ENCODE data around the gene RABGGTB.
"Not testable (repeated sequence)": the region's sequence is repeated elsewhere in the genome, so short reads cannot be mapped to it uniquely, and the experiment has no call there.

RABGGTB gene

DNA sequence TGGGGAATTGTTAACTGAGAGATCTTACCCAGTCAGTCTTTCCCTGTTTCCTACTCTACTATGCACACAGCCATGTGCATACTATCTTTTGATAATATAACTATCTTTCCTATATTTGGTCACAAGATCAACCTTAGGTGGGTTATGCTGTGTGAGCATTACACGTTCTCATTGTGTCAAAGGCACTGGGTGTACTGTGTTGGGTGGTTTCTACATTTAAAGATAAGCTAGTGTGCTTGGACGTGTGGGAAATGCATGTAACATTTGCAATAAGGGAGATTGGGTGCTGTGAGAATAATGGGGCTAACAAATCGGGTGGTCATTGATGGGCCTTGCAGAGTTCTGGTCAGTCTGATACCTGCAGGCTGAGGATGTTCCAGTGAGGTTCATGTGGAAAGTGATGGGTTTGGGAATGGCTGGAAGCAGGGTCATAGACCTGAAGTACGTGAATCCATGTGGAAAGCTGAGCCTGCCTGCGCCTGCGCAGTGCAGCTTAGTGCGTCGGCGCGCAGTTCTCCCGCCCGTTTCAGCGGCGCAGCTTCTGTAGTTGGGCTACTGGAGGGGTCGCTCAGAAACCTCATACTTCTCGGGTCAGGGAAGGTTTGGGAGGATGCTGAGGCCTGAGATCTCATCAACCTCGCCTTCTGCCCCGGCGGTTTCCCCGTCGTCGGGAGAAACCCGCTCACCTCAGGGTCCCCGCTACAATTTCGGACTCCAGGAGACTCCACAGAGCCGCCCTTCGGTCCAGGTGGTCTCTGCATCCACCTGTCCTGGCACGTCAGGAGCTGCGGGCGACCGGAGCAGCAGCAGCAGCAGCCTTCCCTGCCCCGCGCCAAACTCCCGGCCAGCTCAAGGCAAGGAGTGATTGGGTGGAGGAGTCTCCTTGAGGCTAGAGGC, 10.6 kb downstream of the RABGGTB start, which contains the start of gene MSH4:
TSS of gene MSH4 (plus strand) at position 507 of the 897 bp plus-strand sequence. CDS start at position 611, 104 bp downstream.
- DNase-seq = no peak

GRCh38 chr1:75797273-75797588, 11.2 kb downstream of the RABGGTB start:
- no peak for DNase-seq

- no peak for DNase-seq
These were observed 11.7 kb downstream of the RABGGTB start for GRCh38 chr1:75797606-75798216.

GRCh38 chr1:75801480-75801879, 15.4 kb downstream of the RABGGTB start:
- DNase-seq = not testable (repeated sequence)

- no peak for DNase-seq
These were observed 22.9 kb downstream of the RABGGTB start for GRCh38 chr1:75808921-75809320.

GRCh38 chr1:75810113-75810512, 24.1 kb downstream of the RABGGTB start:
- not testable (repeated sequence) for DNase-seq

DNA sequence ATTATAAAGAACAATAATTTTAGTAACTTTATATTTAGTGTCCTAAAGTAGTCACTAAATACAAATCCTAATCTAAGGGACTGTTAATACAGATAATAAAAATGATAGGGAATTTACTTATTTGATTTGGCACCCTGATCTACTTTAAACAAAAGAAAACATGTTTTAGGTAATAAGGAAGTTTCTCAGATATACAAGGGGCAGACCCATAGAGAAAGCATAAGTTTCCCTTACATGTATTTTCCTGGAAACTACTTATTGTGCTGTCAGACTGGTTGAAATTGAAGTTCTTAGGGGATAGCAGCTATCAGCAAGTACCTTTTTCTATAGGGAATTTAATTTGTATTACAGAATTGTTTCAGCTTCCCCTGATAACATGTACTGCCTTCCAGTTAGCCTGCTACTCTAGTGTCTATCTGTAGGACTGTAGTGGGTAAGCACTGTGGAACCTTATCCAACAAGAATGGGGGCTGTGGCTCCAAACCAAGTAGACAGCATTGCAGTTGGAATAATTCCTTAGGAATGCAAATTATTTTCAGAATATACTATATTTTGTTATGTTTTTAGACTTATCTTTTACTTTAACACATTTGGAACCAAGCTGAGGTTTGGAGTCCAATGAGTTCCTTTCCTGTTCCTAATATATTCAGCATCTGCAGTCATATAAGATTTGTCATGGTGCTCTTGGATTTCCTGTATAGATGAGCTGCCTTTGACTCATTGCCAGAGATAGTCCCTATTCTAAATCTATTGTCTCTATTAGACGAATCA, 25.3 kb downstream of the RABGGTB start:
- DNase-seq = no peak

DNA sequence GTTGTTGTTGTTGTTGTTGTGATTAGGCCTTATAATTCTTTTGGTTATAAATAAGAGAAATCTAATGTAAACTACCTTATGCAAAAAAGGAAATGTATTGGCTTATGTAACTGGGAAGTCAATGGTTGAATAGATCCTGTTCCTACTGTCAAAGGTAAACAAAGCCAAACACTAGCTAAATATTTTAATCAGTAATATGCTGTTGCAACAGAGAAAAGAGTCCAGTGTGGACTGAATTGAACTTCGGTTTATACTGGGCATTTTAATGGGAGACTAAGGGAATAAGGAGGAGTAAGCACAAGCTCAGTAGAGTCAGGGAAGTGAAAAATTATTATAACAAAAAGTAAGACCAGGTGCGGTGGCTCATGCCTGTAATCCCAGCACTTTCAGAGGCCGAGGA, 26.0 kb downstream of the RABGGTB start:
- DNase-seq = no peak

- DNase-seq = not testable (repeated sequence)
These were observed 37.5 kb downstream of the RABGGTB start for GRCh38 chr1:75823596-75823995.

- peak; percentile 13 for DNase-seq
These were observed 50.6 kb downstream of the RABGGTB start for GRCh38 chr1:75836528-75837100.

- peak; percentile 22 for DNase-seq
These were observed 52.0 kb downstream of the RABGGTB start for GRCh38 chr1:75838079-75838478.

DNA sequence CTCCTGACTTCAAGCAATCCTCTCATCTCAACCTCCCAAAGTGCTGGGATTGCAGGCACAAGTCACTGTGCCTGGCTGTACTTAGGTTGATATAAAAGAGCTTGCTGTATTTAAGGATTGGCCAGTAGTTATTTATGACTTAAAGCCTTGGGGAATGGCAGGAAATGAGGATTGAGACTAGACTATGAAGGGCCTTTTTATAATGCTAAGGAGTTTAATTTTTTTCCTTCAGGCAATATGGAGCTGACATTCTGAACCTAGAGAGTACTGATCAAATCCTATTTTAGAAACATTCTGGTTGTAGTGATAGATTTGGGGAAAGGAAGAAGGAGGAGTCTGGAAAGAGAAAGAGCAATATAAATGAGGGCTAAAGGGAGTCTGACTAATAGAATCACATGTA, 55.4 kb downstream of the RABGGTB start:
- peak; percentile 23 for DNase-seq
